ENCODE data around the gene SETBP1.

Gene SETBP1

GRCh38 chr18:44672506-44672905, 8.2 kb upstream of the SETBP1 start:
- Histone ChIP-seq H3K23ac (ENCODE audit: low read depth, low read length, poor library complexity) (no peak overlapping the region), H3K36me3 (replicated peaks in 1 of 2; ENCODE audit: control insufficient read depth in 2 of 2, insufficient read depth in 2 of 2, low read length in 2 of 2) (no peaks in the 10 kb centered on the region), H3K4ac (ENCODE audit: low read length) (no peak overlapping the region), H3K27ac (replicated peaks; ENCODE audit: low read length) (no peak overlapping the region), H4K91ac (ENCODE audit: low read depth, low read length, poor library complexity) (no peak overlapping the region), H3K18ac (ENCODE audit: low read length) (no peak overlapping the region), H3K4me2 (ENCODE audit: insufficient read depth, low read length, poor library complexity, severe bottlenecking) (no peak overlapping the region), H2BK5ac (ENCODE audit: low read length) (no peak overlapping the region), H2BK15ac (ENCODE audit: low read length) (no peak overlapping the region), H3K14ac (ENCODE audit: low read length) (no peak overlapping the region), H3K79me1 (ENCODE audit: low read depth, low read length) (no peaks in the 10 kb centered on the region), H2AK5ac (ENCODE audit: low read depth, low read length) (no peak overlapping the region), H3K27me3 (ENCODE audit: control insufficient read depth in 3 of 3, insufficient read depth in 3 of 3, low read depth in 1 of 3, low read length in 3 of 3) (no peaks in the 10 kb centered on the region), H3K9me3 (replicated peaks in 1 of 2; ENCODE audit: control insufficient read depth in 2 of 2, insufficient read depth in 1 of 2, low read depth in 1 of 2, low read length in 2 of 2) (no peaks in the 10 kb centered on the region), H3K4me3 (ENCODE audit: low read length in 2 of 2) (no peak overlapping the region), H2AFZ (ENCODE audit: low read length) (no peak overlapping the region), H4K8ac (ENCODE audit: low read depth, low read length) (no peak overlapping the region), H3K4me1 (ENCODE audit: control insufficient read depth in 2 of 2, insufficient read depth in 1 of 2, low read depth in 1 of 2, low read length in 2 of 2) (peaks cover 5% of the 10 kb centered on the region in 2 donors), H2BK120ac (ENCODE audit: low read depth, low read length) (no peak overlapping the region), H2BK12ac (ENCODE audit: low read length) (no peak overlapping the region), H3K9ac (ENCODE audit: low read depth, low read length, poor library complexity) (no peak overlapping the region)
- DNase-seq (ENCODE audit: low spot score), result no peak
- WGBS, 2 donors (ENCODE audit: extremely low coverage in 2 of 2, insufficient read length in 2 of 2, insufficient replicate concordance in 1 of 2), result no CpG with 5 or more reads among the region's 3 CpGs

GRCh38 chr18:44673256-44673880, 7.3 kb upstream of the SETBP1 start:
- peak; percentile 21 for DNase-seq (ENCODE audit: low spot score)
- no peaks in the 10 kb centered on the region for H3K9me3 ChIP-seq (replicated peaks in 1 of 2; ENCODE audit: control insufficient read depth in 2 of 2, insufficient read depth in 1 of 2, low read depth in 1 of 2, low read length in 2 of 2)
- no peak overlapping the region for H2BK15ac ChIP-seq (ENCODE audit: low read length)
- no peak overlapping the region for H3K9ac ChIP-seq (ENCODE audit: low read depth, low read length, poor library complexity)
- H3K4me2 ChIP-seq (ENCODE audit: insufficient read depth, low read length, poor library complexity, severe bottlenecking), result no peak overlapping the region
- no peak overlapping the region for H2BK5ac ChIP-seq (ENCODE audit: low read length)
- H3K4ac ChIP-seq (ENCODE audit: low read length), result no peak overlapping the region
- H2AFZ ChIP-seq (ENCODE audit: low read length), result peak overlapping the region; percentile 17
- H3K27ac ChIP-seq (replicated peaks; ENCODE audit: low read length), result no peak overlapping the region
- no peak overlapping the region for H4K91ac ChIP-seq (ENCODE audit: low read depth, low read length, poor library complexity)
- H4K8ac ChIP-seq (ENCODE audit: low read depth, low read length), result no peak overlapping the region
- WGBS, 2 donors (ENCODE audit: extremely low coverage in 2 of 2, insufficient read length in 2 of 2, insufficient replicate concordance in 1 of 2), result no CpG with 5 or more reads among the region's 3 CpGs
- no peak overlapping the region for H3K23ac ChIP-seq (ENCODE audit: low read depth, low read length, poor library complexity)
- no peak overlapping the region for H3K18ac ChIP-seq (ENCODE audit: low read length)
- peaks cover 5% of the 10 kb centered on the region in 2 donors for H3K4me1 ChIP-seq (ENCODE audit: control insufficient read depth in 2 of 2, insufficient read depth in 1 of 2, low read depth in 1 of 2, low read length in 2 of 2)
- H2AK5ac ChIP-seq (ENCODE audit: low read depth, low read length), result no peak overlapping the region
- H3K4me3 ChIP-seq (ENCODE audit: low read length in 2 of 2), result no peak overlapping the region
- H3K79me1 ChIP-seq (ENCODE audit: low read depth, low read length), result no peaks in the 10 kb centered on the region
- H3K27me3 ChIP-seq (ENCODE audit: control insufficient read depth in 3 of 3, insufficient read depth in 3 of 3, low read depth in 1 of 3, low read length in 3 of 3), result no peaks in the 10 kb centered on the region
- no peaks in the 10 kb centered on the region for H3K36me3 ChIP-seq (replicated peaks in 1 of 2; ENCODE audit: control insufficient read depth in 2 of 2, insufficient read depth in 2 of 2, low read length in 2 of 2)
- no peak overlapping the region for H2BK120ac ChIP-seq (ENCODE audit: low read depth, low read length)
- no peak overlapping the region for H2BK12ac ChIP-seq (ENCODE audit: low read length)
- H3K14ac ChIP-seq (ENCODE audit: low read length), result no peak overlapping the region

GRCh38 chr18:44677933-44678332, 2.8 kb upstream of the SETBP1 start:
- Histone ChIP-seq H2AFZ (ENCODE audit: low read length) (no peak overlapping the region), H3K36me3 (replicated peaks in 1 of 2; ENCODE audit: control insufficient read depth in 2 of 2, insufficient read depth in 2 of 2, low read length in 2 of 2) (no peaks in the 10 kb centered on the region), H2BK120ac (ENCODE audit: low read depth, low read length) (no peak overlapping the region), H4K8ac (ENCODE audit: low read depth, low read length) (no peak overlapping the region), H3K4ac (ENCODE audit: low read length) (no peak overlapping the region), H2BK12ac (ENCODE audit: low read length) (no peak overlapping the region), H4K91ac (ENCODE audit: low read depth, low read length, poor library complexity) (no peak overlapping the region), H3K4me2 (ENCODE audit: insufficient read depth, low read length, poor library complexity, severe bottlenecking) (no peak overlapping the region), H3K14ac (ENCODE audit: low read length) (no peak overlapping the region), H3K23ac (ENCODE audit: low read depth, low read length, poor library complexity) (no peak overlapping the region), H2BK5ac (ENCODE audit: low read length) (no peak overlapping the region), H3K18ac (ENCODE audit: low read length) (no peak overlapping the region), H3K9me3 (replicated peaks in 1 of 2; ENCODE audit: control insufficient read depth in 2 of 2, insufficient read depth in 1 of 2, low read depth in 1 of 2, low read length in 2 of 2) (no peaks in the 10 kb centered on the region), H2AK5ac (ENCODE audit: low read depth, low read length) (no peak overlapping the region), H2BK15ac (ENCODE audit: low read length) (no peak overlapping the region), H3K27me3 (ENCODE audit: control insufficient read depth in 3 of 3, insufficient read depth in 3 of 3, low read depth in 1 of 3, low read length in 3 of 3) (no peaks in the 10 kb centered on the region), H3K4me3 (ENCODE audit: low read length in 2 of 2) (no peak overlapping the region), H3K4me1 (ENCODE audit: control insufficient read depth in 2 of 2, insufficient read depth in 1 of 2, low read depth in 1 of 2, low read length in 2 of 2) (peaks cover 12 to 15% of the 10 kb centered on the region in 2 donors), H3K9ac (ENCODE audit: low read depth, low read length, poor library complexity) (no peak overlapping the region), H3K27ac (replicated peaks; ENCODE audit: low read length) (no peak overlapping the region), H3K79me1 (ENCODE audit: low read depth, low read length) (no peaks in the 10 kb centered on the region)
- no CpG with 5 or more reads among the region's 7 CpGs for WGBS, 2 donors (ENCODE audit: extremely low coverage in 2 of 2, insufficient read length in 2 of 2, insufficient replicate concordance in 1 of 2)
- no peak for DNase-seq (ENCODE audit: low spot score)

GRCh38 chr18:44678725-44679055, 2.0 kb upstream of the SETBP1 start:
- no peaks in the 10 kb centered on the region for H3K79me1 ChIP-seq (ENCODE audit: low read depth, low read length)
- no peak overlapping the region for H3K27ac ChIP-seq (replicated peaks; ENCODE audit: low read length)
- H3K18ac ChIP-seq (ENCODE audit: low read length), result no peak overlapping the region
- H2BK5ac ChIP-seq (ENCODE audit: low read length), result no peak overlapping the region
- H2AFZ ChIP-seq (ENCODE audit: low read length), result no peak overlapping the region
- DNase-seq (ENCODE audit: low spot score), result no peak
- no peaks in the 10 kb centered on the region for H3K27me3 ChIP-seq (ENCODE audit: control insufficient read depth in 3 of 3, insufficient read depth in 3 of 3, low read depth in 1 of 3, low read length in 3 of 3)
- no peak overlapping the region for H4K91ac ChIP-seq (ENCODE audit: low read depth, low read length, poor library complexity)
- no peak overlapping the region for H3K4ac ChIP-seq (ENCODE audit: low read length)
- WGBS, 2 donors (ENCODE audit: extremely low coverage in 2 of 2, insufficient read length in 2 of 2, insufficient replicate concordance in 1 of 2), result no CpG with 5 or more reads among the region's 7 CpGs
- no peak overlapping the region for H3K14ac ChIP-seq (ENCODE audit: low read length)
- no peak overlapping the region for H3K4me2 ChIP-seq (ENCODE audit: insufficient read depth, low read length, poor library complexity, severe bottlenecking)
- peaks cover 13 to 19% of the 10 kb centered on the region in 2 donors for H3K4me1 ChIP-seq (ENCODE audit: control insufficient read depth in 2 of 2, insufficient read depth in 1 of 2, low read depth in 1 of 2, low read length in 2 of 2)
- H3K36me3 ChIP-seq (replicated peaks in 1 of 2; ENCODE audit: control insufficient read depth in 2 of 2, insufficient read depth in 2 of 2, low read length in 2 of 2), result no peaks in the 10 kb centered on the region
- H3K23ac ChIP-seq (ENCODE audit: low read depth, low read length, poor library complexity), result no peak overlapping the region
- no peak overlapping the region for H2BK120ac ChIP-seq (ENCODE audit: low read depth, low read length)
- H2BK15ac ChIP-seq (ENCODE audit: low read length), result no peak overlapping the region
- H3K4me3 ChIP-seq (ENCODE audit: low read length in 2 of 2), result no peak overlapping the region
- H2BK12ac ChIP-seq (ENCODE audit: low read length), result no peak overlapping the region
- H3K9me3 ChIP-seq (replicated peaks in 1 of 2; ENCODE audit: control insufficient read depth in 2 of 2, insufficient read depth in 1 of 2, low read depth in 1 of 2, low read length in 2 of 2), result no peaks in the 10 kb centered on the region
- H4K8ac ChIP-seq (ENCODE audit: low read depth, low read length), result no peak overlapping the region
- H3K9ac ChIP-seq (ENCODE audit: low read depth, low read length, poor library complexity), result no peak overlapping the region
- H2AK5ac ChIP-seq (ENCODE audit: low read depth, low read length), result no peak overlapping the region

Data from neuronal stem cell (in vitro differentiated cells).